Gastrocnemius medialis (tissue), 4 donors: Measurements from ENCODE around the gene TRAP1.

Experiments used
- CTCF ChIP-seq, 5 experiments: fragments of 450-650 bp in 3 of 5; fragments of 200-600 bp in 2 of 5; sonication (generic) in 2 of 5; IDR thresholded peaks in 4 of 5; conservative IDR thresholded peaks in 1 of 5; 1 replicate in 4 of 5; 2 replicates in 1 of 5; pipeline ENCODE4 v1.5.1; 2016 to 2019; ENCODE audit warnings: antibody characterized with exemption in 5 of 5, mild to moderate bottlenecking in 3 of 5, moderate library complexity in 3 of 5
- POLR2A ChIP-seq, 2 donors: fragments of 450-650 bp; IDR thresholded peaks; one replicate each; pipeline ENCODE4 v1.6.1; 2017; ENCODE audit warnings: antibody characterized with exemption in 2 of 2, mild to moderate bottlenecking in 2 of 2, moderate library complexity in 2 of 2

DNA sequence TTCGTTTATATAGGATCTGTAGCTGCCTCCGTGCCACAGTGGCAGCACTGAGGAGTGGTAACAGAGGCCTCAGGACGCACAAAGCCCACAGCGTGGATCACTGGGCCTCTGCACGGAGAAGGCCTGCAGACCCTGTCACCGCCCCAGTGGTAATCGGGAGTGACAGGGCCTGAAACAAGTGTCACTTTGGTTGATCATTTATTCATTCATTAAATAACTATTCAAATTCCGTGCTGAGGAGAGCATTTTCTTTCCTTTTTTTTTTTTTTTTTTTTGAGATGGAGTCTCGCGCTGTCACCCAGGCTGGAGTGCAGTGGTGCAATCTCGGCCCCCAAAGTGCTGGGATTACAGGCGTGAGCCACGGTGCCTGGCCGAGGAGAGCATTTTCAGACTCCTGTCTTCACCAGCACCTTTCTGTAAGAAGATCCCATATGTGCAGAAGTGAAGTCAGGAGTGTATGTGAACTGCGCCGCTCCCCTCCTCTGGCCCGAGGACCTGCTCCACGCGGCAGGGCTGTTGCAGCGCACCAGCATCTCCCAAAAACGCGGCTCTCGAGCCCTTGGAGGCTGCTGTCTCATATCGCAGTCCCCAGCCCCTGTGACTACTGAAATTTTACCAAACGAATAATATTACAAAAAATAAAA lies 44.9 kb upstream of the TRAP1 start:
- TF ChIP-seq POLR2A (IDR thresholded peaks at IDR 0.05) = no peak
- no peak for TF ChIP-seq CTCF (IDR thresholded peaks at IDR 0.05 in 4 of 5, conservative IDR thresholded peaks at IDR 0.05 in 1 of 5)
